OCI-LY1 (cell line): Measurements from ENCODE around the gene HCRT.
A peak's percentile ranks its signal among the peaks of the same experiment; 100 is the strongest.

Experiments
- H2AFZ ChIP-seq: fragments of 200-600 bp; sonication (generic), shearing (Covaris generic); 2 replicates; pipeline ENCODE4 v1.6.0; 2014; ENCODE audit warnings: antibody characterized with exemption, mild to moderate bottlenecking, low read length
- H3F3A ChIP-seq: fragments of 200-600 bp; sonication (generic), shearing (Covaris generic); 2 replicates; pipeline ENCODE4 v1.6.0; 2014; ENCODE audit warnings: mild to moderate bottlenecking, antibody characterized with exemption, low read length, moderate library complexity; ENCODE audit not compliant: insufficient read depth
- H3K27ac ChIP-seq: fragments of 200-600 bp; sonication (generic); 2 replicates; pipeline ENCODE4 v1.5.1; 2014; ENCODE audit warnings: low read length, mixed run types, mild to moderate bottlenecking, low read depth; ENCODE audit not compliant: poor library complexity, severe bottlenecking
- H3K27me3 ChIP-seq: fragments of 200-600 bp; sonication (generic); 2 replicates; pipeline ENCODE4 v1.6.0; 2014; ENCODE audit warnings: antibody characterized with exemption, mild to moderate bottlenecking, low read length, moderate library complexity; ENCODE audit not compliant: insufficient read depth
- H3K36me3 ChIP-seq: fragments of 200-600 bp; sonication (generic); 2 replicates; pipeline ENCODE4 v1.6.1; 2014; ENCODE audit warnings: mild to moderate bottlenecking, antibody characterized with exemption, low read length, moderate library complexity, mixed read lengths; ENCODE audit not compliant: insufficient read depth
- H3K4me1 ChIP-seq: fragments of 200-600 bp; sonication (generic); 2 replicates; pipeline ENCODE4 v1.5.1; 2014; ENCODE audit warnings: mild to moderate bottlenecking, low read length, moderate library complexity; ENCODE audit not compliant: insufficient read depth, severe bottlenecking
- H3K4me2 ChIP-seq: fragments of 200-600 bp; sonication (generic), shearing (Covaris generic); 2 replicates; pipeline ENCODE4 v1.6.1; 2014; ENCODE audit warnings: low read length
- H3K4me3 ChIP-seq: fragments of 200-600 bp; sonication (generic); 2 replicates; pipeline ENCODE4 v1.5.1; 2014; ENCODE audit warnings: low read length, low read depth, mild to moderate bottlenecking, mixed read lengths; ENCODE audit not compliant: poor library complexity, severe bottlenecking
- H3K79me2 ChIP-seq: fragments of 200-600 bp; shearing (Covaris generic); 2 replicates; pipeline ENCODE4 v1.6.1; 2016; ENCODE audit warnings: mixed run types, low read length, mixed read lengths; ENCODE audit not compliant: insufficient read depth
- H3K9ac ChIP-seq: fragments of 200-600 bp; sonication (generic), shearing (Covaris generic); 2 replicates; pipeline ENCODE4 v1.6.1; 2014; ENCODE audit warnings: mild to moderate bottlenecking, low read length, mixed read lengths
- H3K9me2 ChIP-seq: fragments of 200-600 bp; sonication (generic), shearing (Covaris generic); 2 replicates; pipeline ENCODE4 v1.6.1; 2014; ENCODE audit warnings: low read depth, mild to moderate bottlenecking, low read length, mixed read lengths
- H3K9me3 ChIP-seq: fragments of 200-600 bp; shearing (Covaris generic); 2 replicates; pipeline ENCODE4 v1.6.1; 2014; ENCODE audit warnings: low read length, mixed read lengths
- H4K20me1 ChIP-seq: fragments of 200-600 bp; sonication (generic), shearing (Covaris generic); 2 replicates; pipeline ENCODE4 v1.6.0; 2016; ENCODE audit warnings: mild to moderate bottlenecking, low read length; ENCODE audit not compliant: insufficient read depth
- EZH2 ChIP-seq: fragments of 200-600 bp; sonication (generic), shearing (Covaris generic); IDR thresholded peaks from 2 replicates; pipeline ENCODE4 v1.8.0; 2017; ENCODE audit warnings: borderline replicate concordance, mixed run types, mild to moderate bottlenecking, antibody characterized with exemption, low read length, moderate library complexity, mixed read lengths
- TF ChIP-seq, protein P1 (sequence below): fragments of 200-600 bp; sonication (generic), shearing (Covaris generic); IDR thresholded peaks from 2 replicates; pipeline ENCODE4 v1.5.1; 2017; ENCODE audit warnings: mild to moderate bottlenecking, antibody characterized with exemption, low read length, moderate library complexity, mixed read lengths

The HCRT gene, protein sequence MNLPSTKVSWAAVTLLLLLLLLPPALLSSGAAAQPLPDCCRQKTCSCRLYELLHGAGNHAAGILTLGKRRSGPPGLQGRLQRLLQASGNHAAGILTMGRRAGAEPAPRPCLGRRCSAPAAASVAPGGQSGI

GRCh38 chr17:42184713-42185620 is at the start of gene HCRT:
TSS of gene HCRT (minus strand) at chr17:42185452. CDS start at chr17:42185365, 87 bp downstream.
- no peaks in the 10 kb centered on the region for H4K20me1 ChIP-seq
- H3K9me3 ChIP-seq = no peaks in the 10 kb centered on the region
- H3K79me2 ChIP-seq = no peaks in the 10 kb centered on the region
- H3K4me3 ChIP-seq = peak within 1 kb of the TSS; percentile 68
- H3F3A ChIP-seq = no peaks in the 10 kb centered on the region
- peaks cover 40% of the 10 kb centered on the region for H3K4me1 ChIP-seq
- peak within 1 kb of the TSS; percentile 82 for H3K4me2 ChIP-seq
- H3K36me3 ChIP-seq = no peaks in the 10 kb centered on the region
- H3K9ac ChIP-seq = peak within 1 kb of the TSS; percentile 22; the same call in 1 of the 2 replicates
- no peak within 1 kb of the TSS for H3K27ac ChIP-seq
- H2AFZ ChIP-seq = no peak within 1 kb of the TSS
- TF ChIP-seq EZH2 = no peak
- TF ChIP-seq, protein P1, sequence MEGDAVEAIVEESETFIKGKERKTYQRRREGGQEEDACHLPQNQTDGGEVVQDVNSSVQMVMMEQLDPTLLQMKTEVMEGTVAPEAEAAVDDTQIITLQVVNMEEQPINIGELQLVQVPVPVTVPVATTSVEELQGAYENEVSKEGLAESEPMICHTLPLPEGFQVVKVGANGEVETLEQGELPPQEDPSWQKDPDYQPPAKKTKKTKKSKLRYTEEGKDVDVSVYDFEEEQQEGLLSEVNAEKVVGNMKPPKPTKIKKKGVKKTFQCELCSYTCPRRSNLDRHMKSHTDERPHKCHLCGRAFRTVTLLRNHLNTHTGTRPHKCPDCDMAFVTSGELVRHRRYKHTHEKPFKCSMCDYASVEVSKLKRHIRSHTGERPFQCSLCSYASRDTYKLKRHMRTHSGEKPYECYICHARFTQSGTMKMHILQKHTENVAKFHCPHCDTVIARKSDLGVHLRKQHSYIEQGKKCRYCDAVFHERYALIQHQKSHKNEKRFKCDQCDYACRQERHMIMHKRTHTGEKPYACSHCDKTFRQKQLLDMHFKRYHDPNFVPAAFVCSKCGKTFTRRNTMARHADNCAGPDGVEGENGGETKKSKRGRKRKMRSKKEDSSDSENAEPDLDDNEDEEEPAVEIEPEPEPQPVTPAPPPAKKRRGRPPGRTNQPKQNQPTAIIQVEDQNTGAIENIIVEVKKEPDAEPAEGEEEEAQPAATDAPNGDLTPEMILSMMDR = no peak
- H3K27me3 ChIP-seq = no peaks in the 10 kb centered on the region
- H3K9me2 ChIP-seq = no peaks in the 10 kb centered on the region

GRCh38 chr17:42233994-42234393 is 48.7 kb upstream of the HCRT start:
- Histone ChIP-seq H3K79me2 (no peaks in the 10 kb centered on the region), H3K9me3 (no peaks in the 10 kb centered on the region), H3K4me3 (no peak overlapping the region), H3K4me1 (no peaks in the 10 kb centered on the region), H3F3A (no peaks in the 10 kb centered on the region), H3K27ac (no peak overlapping the region), H4K20me1 (no peaks in the 10 kb centered on the region), H2AFZ (no peak overlapping the region), H3K9me2 (no peaks in the 10 kb centered on the region), H3K4me2 (no peak overlapping the region), H3K36me3 (no peaks in the 10 kb centered on the region; the same call in 1 of the 2 replicates), H3K27me3 (no peaks in the 10 kb centered on the region), H3K9ac (no peak overlapping the region)
- TF ChIP-seq, protein P1 = no peak
- TF ChIP-seq EZH2 = no peak

DNA sequence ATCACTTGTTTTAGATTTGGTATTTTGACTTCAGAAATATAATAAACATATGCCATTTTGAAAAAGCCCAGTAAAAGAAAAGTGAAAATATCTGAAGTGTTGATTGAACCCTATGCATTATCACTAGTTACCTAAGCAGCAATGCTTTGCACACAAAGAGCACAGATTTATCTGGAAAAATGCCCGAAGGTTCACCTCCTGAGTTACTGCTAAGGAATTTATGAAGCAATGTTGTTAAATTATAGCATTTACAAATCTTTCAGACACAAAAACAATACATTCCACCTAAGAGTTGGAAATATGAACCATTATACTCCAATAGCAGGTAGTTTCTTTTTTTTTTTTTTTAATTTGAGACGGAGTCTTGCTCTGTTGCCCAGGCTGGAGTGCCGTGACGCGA is 47.9 kb upstream of the HCRT start:
- H3K79me2 ChIP-seq = no peaks in the 10 kb centered on the region
- no peaks in the 10 kb centered on the region for H4K20me1 ChIP-seq

More for the DNA sequence above, 47.9 kb upstream of the HCRT start:
- no peaks in the 10 kb centered on the region for H3K27me3 ChIP-seq
- no peak overlapping the region for H3K4me3 ChIP-seq
- H3K4me1 ChIP-seq = no peaks in the 10 kb centered on the region
- no peaks in the 10 kb centered on the region for H3F3A ChIP-seq
- H3K36me3 ChIP-seq = no peaks in the 10 kb centered on the region; the same call in 1 of the 2 replicates
- no peaks in the 10 kb centered on the region for H3K9me2 ChIP-seq
- no peak overlapping the region for H3K9ac ChIP-seq
- no peaks in the 10 kb centered on the region for H3K9me3 ChIP-seq
- H2AFZ ChIP-seq = no peak overlapping the region
- TF ChIP-seq, protein P1 = no peak
- no peak for TF ChIP-seq EZH2
- no peak overlapping the region for H3K27ac ChIP-seq
- H3K4me2 ChIP-seq = no peak overlapping the region
